GM12892 (cell line): Measurements from ENCODE around the gene ABI2.

Experiments
- POLR2A ChIP-seq: IDR thresholded peaks from 2 replicates; pipeline ENCODE4 v1.6.1; 2011; ENCODE audit warnings: low read depth, low read length, control low read depth
- POLR2AphosphoS5 ChIP-seq: IDR thresholded peaks from 2 replicates; pipeline ENCODE4 v1.6.1; 2011; ENCODE audit warnings: low read depth, low read length, control low read depth

- no peak for TF ChIP-seq POLR2AphosphoS5
- no peak for TF ChIP-seq POLR2A
Measured at GRCh38 chr2:203361495-203361894, 33.3 kb downstream of the ABI2 start.
